BLaER1 (cell line): ENCODE measurements around the gene ZSCAN10.
A peak's percentile ranks its signal among the peaks of the same experiment; 100 is the strongest.
"Not testable (repeated sequence)": the region's sequence is repeated elsewhere in the genome, so short reads cannot be mapped to it uniquely, and the experiment has no call there.

ENCODE experiments used
- H3K27ac ChIP-seq: shearing (Covaris generic); formaldehyde crosslinking; 2 replicates; pipeline ENCODE4 v1.8.1; 2022
- H3K27me3 ChIP-seq: shearing (Covaris generic); formaldehyde crosslinking; 2 replicates; pipeline ENCODE4 v1.8.1; 2022
- H3K36me3 ChIP-seq: shearing (Covaris generic); formaldehyde crosslinking; 2 replicates; pipeline ENCODE4 v1.8.1; 2022
- H3K4me1 ChIP-seq: shearing (Covaris generic); formaldehyde crosslinking; 2 replicates; pipeline ENCODE4 v1.8.1; 2022
- H3K4me2 ChIP-seq: shearing (Covaris generic); formaldehyde crosslinking; 2 replicates; pipeline ENCODE4 v1.8.1; 2022
- H3K4me3 ChIP-seq: shearing (Covaris generic); formaldehyde crosslinking; 2 replicates; pipeline ENCODE4 v1.8.1; 2022
- H3K9ac ChIP-seq: shearing (Covaris generic); formaldehyde crosslinking; 2 replicates; pipeline ENCODE4 v1.8.1; 2022
- H3K9me3 ChIP-seq: shearing (Covaris generic); formaldehyde crosslinking; 2 replicates; pipeline ENCODE4 v1.8.1; 2022
- H4K20me1 ChIP-seq: shearing (Covaris generic); formaldehyde crosslinking; 2 replicates; pipeline ENCODE4 v1.8.1; 2022
- Cebpa-rat ChIP-seq: shearing (Covaris generic); IDR thresholded peaks from 2 replicates; pipeline ENCODE4 v1.8.1; 2022

Gene ZSCAN10

GRCh38 chr16:3087243-3088235 is 11.6 kb downstream of the ZSCAN10 start:
- Histone ChIP-seq H3K4me1 (peaks cover 66% of the 10 kb centered on the region), H3K27ac (peak overlapping the region; percentile 76), H3K9ac (peak overlapping the region; percentile 54), H3K4me2 (peak overlapping the region; percentile 95), H3K4me3 (peak overlapping the region; percentile 38), H3K36me3 (no peaks in the 10 kb centered on the region), H3K27me3 (no peaks in the 10 kb centered on the region), H4K20me1 (no peaks in the 10 kb centered on the region), H3K9me3 (no peaks in the 10 kb centered on the region)
- TF ChIP-seq Cebpa-rat: no peak

- TF ChIP-seq Cebpa-rat: no peak
- H3K4me2 ChIP-seq: peak overlapping the region; percentile 95
- no peaks in the 10 kb centered on the region for H4K20me1 ChIP-seq
- no peaks in the 10 kb centered on the region for H3K9me3 ChIP-seq
- no peaks in the 10 kb centered on the region for H3K36me3 ChIP-seq
- peaks cover 58% of the 10 kb centered on the region for H3K4me1 ChIP-seq
- peak overlapping the region; percentile 38 for H3K4me3 ChIP-seq
- H3K9ac ChIP-seq: peak overlapping the region; percentile 54
- H3K27me3 ChIP-seq: no peaks in the 10 kb centered on the region
- peak overlapping the region; percentile 76 for H3K27ac ChIP-seq
Observed at GRCh38 chr16:3086596-3087242, 12.4 kb downstream of the ZSCAN10 start.

GRCh38 chr16:3085868-3086595 is 13.1 kb downstream of the ZSCAN10 start:
- no peaks in the 10 kb centered on the region for H3K27me3 ChIP-seq
- H3K9ac ChIP-seq: no peak overlapping the region
- peak overlapping the region; percentile 95 for H3K4me2 ChIP-seq
- no peak overlapping the region for H3K4me3 ChIP-seq
- peak overlapping the region; percentile 76 for H3K27ac ChIP-seq
- H3K36me3 ChIP-seq: no peaks in the 10 kb centered on the region
- H3K9me3 ChIP-seq: peaks cover 4% of the 10 kb centered on the region
- no peak for TF ChIP-seq Cebpa-rat
- H3K4me1 ChIP-seq: peaks cover 55% of the 10 kb centered on the region
- H4K20me1 ChIP-seq: no peaks in the 10 kb centered on the region

- Histone ChIP-seq H3K4me3 (no peak overlapping the region), H3K9me3 (peaks cover 13% of the 10 kb centered on the region), H3K9ac (no peak overlapping the region), H3K36me3 (no peaks in the 10 kb centered on the region), H3K27me3 (no peaks in the 10 kb centered on the region), H3K4me2 (0 out of 2 replicates have a peak overlapping the region, but pooled peaks have one; percentile 95), H4K20me1 (no peaks in the 10 kb centered on the region), H3K27ac (no peak overlapping the region), H3K4me1 (peaks cover 55% of the 10 kb centered on the region)
- TF ChIP-seq Cebpa-rat: no peak
Observed at GRCh38 chr16:3084969-3085670, 14.0 kb downstream of the ZSCAN10 start.

- Histone ChIP-seq H3K27me3 (no peaks in the 10 kb centered on the region), H3K4me1 (peaks cover 55% of the 10 kb centered on the region), H3K4me2 (no peak overlapping the region), H3K9ac (no peak overlapping the region), H3K9me3 (peaks cover 19% of the 10 kb centered on the region), H3K4me3 (no peak overlapping the region), H3K27ac (no peak overlapping the region), H3K36me3 (no peaks in the 10 kb centered on the region), H4K20me1 (no peaks in the 10 kb centered on the region)
- TF ChIP-seq Cebpa-rat: no peak
Observed at GRCh38 chr16:3084491-3084890, 14.6 kb downstream of the ZSCAN10 start.

- Histone ChIP-seq H3K4me1 (peaks cover 53% of the 10 kb centered on the region), H3K9me3 (peaks cover 24% of the 10 kb centered on the region)
- not testable (repeated sequence) for H3K27me3 ChIP-seq, H3K9ac ChIP-seq, H4K20me1 ChIP-seq, H3K36me3 ChIP-seq, H3K27ac ChIP-seq, H3K4me2 ChIP-seq, H3K4me3 ChIP-seq
Observed at GRCh38 chr16:3083408-3083807, 15.7 kb downstream of the ZSCAN10 start.

- peaks cover 53% of the 10 kb centered on the region for H3K4me1 ChIP-seq
- H3K36me3 ChIP-seq, H3K4me2 ChIP-seq, H3K9ac ChIP-seq, H3K4me3 ChIP-seq, H3K27me3 ChIP-seq, H4K20me1 ChIP-seq, H3K27ac ChIP-seq: not testable (repeated sequence)
- H3K9me3 ChIP-seq: peaks cover 33% of the 10 kb centered on the region
Observed at GRCh38 chr16:3081957-3082356, 17.1 kb downstream of the ZSCAN10 start.

- H3K4me1 ChIP-seq: peaks cover 53% of the 10 kb centered on the region
- H3K4me3 ChIP-seq: no peak overlapping the region
- peaks cover 33% of the 10 kb centered on the region for H3K9me3 ChIP-seq
- H3K36me3 ChIP-seq: no peaks in the 10 kb centered on the region
- no peak for TF ChIP-seq Cebpa-rat
- H4K20me1 ChIP-seq: no peaks in the 10 kb centered on the region
- no peak overlapping the region for H3K9ac ChIP-seq
- H3K27me3 ChIP-seq: no peaks in the 10 kb centered on the region
- H3K4me2 ChIP-seq: no peak overlapping the region
- no peak overlapping the region for H3K27ac ChIP-seq
Observed at GRCh38 chr16:3080024-3080423, 19.1 kb downstream of the ZSCAN10 start.

- H3K9me3 ChIP-seq: peaks cover 33% of the 10 kb centered on the region
- H3K4me2 ChIP-seq: peak overlapping the region; percentile 87
- H3K4me3 ChIP-seq: peak overlapping the region; percentile 11; the same call in 1 of the 2 replicates
- peak overlapping the region; percentile 90 for H3K27ac ChIP-seq
- H3K27me3 ChIP-seq: no peaks in the 10 kb centered on the region
- peak overlapping the region; percentile 48 for H3K9ac ChIP-seq
- TF ChIP-seq Cebpa-rat: no peak
- H4K20me1 ChIP-seq: no peaks in the 10 kb centered on the region
- H3K36me3 ChIP-seq: no peaks in the 10 kb centered on the region
- peaks cover 80% of the 10 kb centered on the region for H3K4me1 ChIP-seq
Observed at GRCh38 chr16:3076577-3076976, 22.5 kb downstream of the ZSCAN10 start.

- not testable (repeated sequence) for H3K36me3 ChIP-seq, H3K27me3 ChIP-seq, H4K20me1 ChIP-seq, H3K4me3 ChIP-seq
- Histone ChIP-seq H3K27ac (peak overlapping the region; percentile 90), H3K4me1 (peaks cover 82% of the 10 kb centered on the region), H3K4me2 (peak overlapping the region; percentile 87), H3K9me3 (peaks cover 29% of the 10 kb centered on the region), H3K9ac (peak overlapping the region; percentile 48; the same call in 1 of the 2 replicates)
Observed at GRCh38 chr16:3075946-3076345, 23.1 kb downstream of the ZSCAN10 start.
